ENCODE results near the gene ICA1. TPM values are rescaled to one million over a fixed set of nuclear protein-coding genes. Genes with fewer than 3 reads are reported as not detected.
"Not testable (repeated sequence)": the region's sequence is repeated elsewhere in the genome, so short reads cannot be mapped to it uniquely, and the experiment has no call there.

ICA1 gene
- total RNA-seq, 1 donor from 2014 or later, result 9.4 TPM

DNA sequence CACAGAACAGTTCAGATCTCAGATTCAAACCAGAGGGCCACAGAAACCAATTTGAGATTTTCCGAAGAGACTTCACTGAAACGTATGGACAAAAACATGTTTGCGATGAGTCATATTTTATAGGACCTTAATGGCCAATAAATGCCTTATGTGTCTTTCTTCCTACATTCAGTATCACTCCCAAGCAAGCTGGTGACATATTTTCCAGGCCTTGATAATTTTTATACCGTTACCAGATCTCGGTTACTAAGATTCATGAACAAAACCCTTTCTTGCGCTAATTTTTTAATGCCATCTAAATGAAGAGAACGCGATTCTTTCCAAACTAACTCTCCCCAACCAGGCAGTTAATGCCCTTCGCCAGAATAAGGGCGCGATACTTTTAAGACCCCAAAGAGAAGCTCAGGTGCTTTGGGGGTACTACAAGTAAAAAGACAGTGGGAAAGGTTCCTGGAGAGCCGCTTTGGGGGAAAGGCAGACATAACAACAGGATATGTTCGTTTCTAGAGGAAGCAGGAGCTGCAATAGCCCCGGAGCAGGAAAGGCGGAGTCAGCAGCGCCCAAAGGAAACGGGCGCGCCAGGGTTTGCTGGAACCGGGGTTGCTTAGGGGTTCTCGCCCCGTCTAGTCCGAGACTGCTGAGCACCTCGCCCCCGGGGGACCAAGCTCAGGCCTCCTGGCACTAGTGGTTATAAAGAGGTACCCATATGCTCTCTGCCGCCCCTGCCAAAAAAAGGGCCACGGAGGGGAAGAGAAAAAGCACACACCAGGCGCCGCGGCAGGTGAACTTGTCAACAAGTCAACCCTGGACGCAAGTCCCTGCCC is 884 bp downstream of the ICA1 start:
- peak; percentile 52 for ATAC-seq

DNA sequence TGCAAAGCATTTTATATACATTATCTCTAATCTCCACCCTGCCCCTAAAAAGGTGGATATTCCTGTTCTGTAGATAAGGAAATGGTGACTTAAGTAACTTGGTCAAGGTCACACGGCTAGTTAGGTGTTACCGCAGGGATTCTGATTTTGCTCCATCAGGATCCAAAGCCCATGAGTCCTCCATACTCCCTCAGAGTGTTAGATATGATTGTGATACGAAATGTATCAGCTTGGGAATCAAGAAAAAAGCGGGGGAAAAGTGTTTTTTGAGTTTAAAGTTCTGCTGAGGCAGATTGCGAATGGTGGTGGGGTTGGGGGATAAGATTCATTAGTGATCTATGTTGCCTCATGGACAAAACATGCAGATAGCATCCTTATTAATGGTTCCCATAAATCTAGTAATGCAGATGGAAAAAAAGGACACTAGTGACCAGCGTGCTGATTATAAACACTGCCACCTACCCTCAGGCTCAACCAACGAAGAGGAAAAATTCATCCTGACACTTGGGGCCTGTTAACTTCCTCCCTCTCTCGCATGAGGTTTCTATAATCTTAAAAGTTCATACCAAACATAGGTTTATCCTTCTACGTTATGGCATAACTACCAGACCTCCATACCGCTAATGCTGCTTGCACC is 2.3 kb downstream of the ICA1 start:
- no peak for ATAC-seq

DNA sequence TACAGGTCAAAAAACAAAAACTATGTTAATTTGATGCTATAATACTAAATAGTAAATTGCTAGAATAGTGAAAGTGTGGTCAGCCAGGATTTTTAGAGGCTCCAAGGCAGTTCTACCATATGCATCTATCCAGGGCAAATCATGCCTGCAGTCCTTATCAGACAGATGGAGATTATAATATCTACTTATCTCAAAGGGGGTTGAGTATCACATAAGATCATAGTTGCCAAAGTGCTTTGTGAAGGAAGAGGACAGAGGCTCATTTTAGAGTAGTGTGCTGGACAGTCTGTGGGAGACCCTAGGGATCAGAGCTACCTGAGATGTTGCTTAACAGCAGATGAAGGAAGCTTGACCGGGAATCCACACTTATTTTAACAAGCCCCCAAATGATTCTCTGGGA is 3.2 kb downstream of the ICA1 start:
- no peak for ATAC-seq

DNA sequence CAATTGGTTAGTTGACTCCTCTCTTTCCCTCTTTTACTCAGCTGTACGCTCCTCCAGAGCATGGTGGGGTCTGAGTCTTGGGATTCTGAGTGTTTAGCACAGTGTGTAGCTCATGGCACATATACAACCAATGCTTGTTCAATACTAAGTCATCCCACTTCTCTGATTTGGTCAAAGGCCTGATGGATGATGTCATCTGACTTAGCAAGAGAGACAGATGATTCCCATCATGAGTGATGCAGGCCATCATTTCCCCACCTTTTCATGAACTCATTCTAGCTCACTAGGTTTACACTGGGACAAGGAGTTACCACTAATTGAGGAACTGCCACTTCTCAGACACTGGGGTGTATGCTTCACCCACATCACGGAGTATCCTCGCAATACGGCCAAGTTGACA is 3.8 kb downstream of the ICA1 start:
- no peak for ATAC-seq

DNA sequence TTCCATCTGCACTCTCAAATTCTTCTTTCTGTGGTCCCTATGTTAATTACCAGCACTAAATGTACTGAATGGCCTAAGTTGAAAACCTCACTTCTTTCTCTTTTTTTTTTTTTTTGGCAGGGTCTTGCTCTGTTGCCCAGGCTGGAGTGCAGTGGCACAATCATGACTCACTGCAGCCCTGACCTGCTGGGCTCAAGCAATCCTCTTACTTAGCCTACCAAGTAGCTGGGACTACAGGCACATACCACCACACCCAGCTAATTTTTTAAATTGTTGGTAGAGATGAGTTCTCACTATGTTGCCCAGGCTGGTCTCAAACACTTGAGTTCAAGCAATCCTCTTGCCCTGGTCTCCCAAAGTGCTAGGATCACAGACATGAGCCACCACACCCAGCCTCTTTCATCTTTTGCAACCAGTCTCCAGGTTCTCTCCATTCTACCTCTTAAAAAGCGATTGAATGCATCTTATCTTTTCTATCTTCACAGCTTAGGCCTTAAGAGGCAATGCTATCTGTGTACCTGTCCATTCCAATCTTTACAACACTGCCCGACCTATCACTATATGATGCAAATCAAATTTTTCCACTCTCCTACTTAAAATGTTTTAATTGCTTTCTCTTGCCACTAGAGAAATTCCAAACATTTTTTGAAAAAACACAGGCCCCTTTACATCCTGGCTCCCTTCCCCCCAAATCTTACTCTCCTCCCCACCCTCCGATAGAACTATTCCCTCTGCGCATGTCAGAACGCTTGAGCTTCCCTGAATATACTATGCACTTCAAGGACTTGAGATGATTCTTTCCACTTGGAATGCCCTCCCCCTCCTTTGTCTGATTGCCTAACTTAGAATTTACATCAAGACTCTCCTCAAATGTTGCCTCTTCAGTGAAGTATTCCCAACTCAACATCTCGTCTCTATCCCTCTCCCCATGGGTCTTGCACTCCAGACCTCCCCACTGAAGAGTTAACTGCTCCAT is 6.0 kb downstream of the ICA1 start:
- ATAC-seq, result no peak

DNA sequence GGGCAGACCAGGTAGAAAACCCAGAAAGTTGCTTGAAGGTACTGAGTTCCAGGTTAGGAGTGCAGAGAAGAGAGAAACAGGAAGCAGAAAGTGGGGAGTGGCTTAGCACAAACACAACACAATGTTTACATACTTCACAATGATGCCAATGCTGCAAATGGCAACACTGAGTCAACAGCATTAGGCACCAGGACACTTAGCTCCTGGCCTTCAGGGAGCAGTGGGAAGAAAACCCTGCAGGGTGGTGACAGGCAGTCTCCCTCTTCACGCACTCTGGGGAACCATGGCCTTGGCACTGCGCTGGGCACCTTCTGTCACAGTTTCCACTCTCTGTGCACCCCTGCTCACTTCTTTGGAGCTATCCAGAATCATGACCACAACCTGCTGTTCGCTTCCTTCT is 7.3 kb downstream of the ICA1 start:
- ATAC-seq, result peak; percentile 52

DNA sequence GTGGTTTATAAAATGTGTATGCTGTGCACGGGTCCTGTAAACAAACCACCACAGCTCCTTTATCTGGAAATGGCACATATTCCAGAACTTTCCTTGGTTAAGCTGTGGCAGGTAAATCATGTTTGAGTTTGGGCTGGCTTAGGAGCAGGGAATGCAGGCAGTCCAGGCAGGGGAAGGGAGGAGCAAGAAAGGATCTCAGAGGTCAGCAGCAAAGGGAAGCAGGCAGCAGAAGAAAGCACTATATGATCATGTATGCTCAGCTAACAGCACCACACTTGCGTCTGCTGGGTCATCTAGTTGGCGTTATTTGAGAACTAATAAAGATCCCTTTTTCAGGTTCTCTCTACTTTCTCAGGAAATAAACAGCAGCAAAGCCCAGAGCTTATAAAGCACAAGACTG is 7.8 kb downstream of the ICA1 start:
- ATAC-seq, result no peak

DNA sequence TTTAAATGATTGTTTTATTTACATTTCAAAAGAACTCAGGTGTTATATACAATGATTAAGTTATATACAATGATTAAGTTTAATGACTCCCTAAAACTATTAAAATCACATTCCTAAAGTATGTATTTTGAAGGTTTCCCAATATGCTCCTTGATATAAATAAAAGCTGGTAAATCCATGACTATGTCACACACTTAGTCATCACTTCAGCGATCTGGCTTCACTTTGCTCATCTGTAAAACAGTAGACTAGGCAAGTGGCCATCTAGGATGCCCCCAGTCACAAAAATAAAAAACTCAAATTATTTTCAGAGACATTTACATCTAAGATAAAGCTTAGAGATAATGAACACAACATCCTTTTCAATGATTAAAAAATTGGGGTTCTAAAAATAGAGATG is 10.8 kb downstream of the ICA1 start:
- no peak for ATAC-seq

DNA sequence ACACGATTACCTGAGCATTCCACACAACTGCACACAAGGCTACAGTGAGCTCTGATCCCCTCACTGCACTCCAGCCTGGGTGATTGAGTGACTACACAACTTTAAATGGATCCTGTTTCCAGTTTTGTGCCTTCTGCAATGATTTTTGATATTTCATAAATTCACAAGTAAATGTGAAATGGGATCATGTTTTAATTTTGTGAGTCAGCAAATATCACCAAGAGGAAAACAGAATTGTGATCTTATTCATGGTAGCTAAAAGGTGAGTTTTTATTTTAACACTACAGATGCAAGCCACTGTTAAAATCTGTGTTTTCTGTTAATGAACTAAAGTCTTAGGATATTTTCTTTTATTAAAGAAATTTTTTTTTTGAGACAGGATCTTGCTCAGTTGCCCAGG is 11.4 kb downstream of the ICA1 start:
- no peak for ATAC-seq

DNA sequence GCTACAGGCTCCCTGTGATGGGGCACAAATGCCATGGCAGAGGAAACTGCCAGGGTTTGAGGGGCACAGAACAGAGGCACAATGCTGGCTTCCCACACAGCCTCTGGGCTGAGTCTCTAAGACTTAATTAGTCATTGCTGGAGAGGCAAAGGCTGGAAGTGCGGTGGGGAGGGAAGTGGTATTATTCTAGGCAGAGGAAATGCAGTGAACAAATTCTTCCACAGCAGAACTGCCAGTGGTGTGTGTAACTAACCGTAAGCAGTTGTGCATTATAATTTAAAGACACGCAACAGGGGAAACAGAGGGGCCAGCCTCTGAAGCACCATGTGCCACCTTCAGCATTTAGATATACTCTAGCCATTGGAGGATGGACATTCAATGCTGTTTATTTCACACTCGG is 12.8 kb downstream of the ICA1 start:
- ATAC-seq, result no peak

DNA sequence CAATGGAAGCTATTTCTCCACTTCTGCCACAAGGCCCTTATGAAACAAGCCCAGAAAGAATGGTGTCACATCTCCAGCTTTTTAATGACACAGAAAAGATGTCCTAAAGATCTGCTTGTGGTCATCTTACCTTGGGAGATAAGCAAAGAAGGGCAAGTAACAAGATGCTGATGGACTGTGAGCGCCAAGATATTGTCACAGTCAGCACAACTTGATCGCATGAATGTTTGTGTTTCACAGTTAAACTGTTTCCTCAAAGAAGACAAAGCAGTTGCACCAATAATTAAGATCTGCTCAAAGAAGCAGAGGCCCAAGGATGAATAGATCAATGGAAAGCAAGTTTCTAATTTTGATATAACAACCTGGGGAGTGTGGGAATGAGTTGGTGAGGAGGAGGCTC is 15.9 kb downstream of the ICA1 start:
- ATAC-seq, result no peak

DNA sequence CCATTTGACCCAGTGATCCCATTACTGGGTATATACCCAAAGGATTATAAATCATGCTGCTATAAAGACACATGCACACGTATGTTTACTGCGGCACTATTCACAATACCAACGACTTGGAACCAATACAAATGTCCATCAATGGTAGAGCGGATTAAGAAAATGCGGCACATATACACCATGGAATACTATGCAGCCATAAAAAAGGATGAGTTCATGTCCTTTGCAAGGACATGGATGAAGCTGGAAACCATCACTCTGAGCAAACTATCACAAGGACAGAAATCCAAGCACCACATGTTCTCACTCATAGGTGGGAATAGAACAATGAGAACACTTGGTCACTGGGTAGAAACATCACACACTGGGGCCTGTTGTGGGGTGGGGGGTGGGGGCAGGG is 16.9 kb downstream of the ICA1 start:
- not testable (repeated sequence) for ATAC-seq

DNA sequence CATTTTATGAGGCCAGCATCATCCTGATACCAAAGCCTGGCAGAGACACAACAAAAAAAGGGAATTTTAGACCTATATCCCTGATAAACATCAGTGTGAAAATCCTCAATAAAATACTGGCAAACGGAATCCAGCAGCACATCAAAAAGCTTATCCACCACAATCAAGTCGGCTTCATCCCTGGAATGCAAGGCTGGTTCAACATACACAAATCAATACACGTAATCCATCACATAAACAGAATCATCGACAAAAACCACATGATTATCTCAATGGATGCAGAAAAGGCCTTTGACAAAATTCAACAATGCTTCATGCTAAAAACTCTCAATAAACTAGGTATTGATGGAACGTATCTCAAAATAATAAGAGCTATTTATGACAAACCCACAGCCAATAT is 18.9 kb downstream of the ICA1 start:
- not testable (repeated sequence) for ATAC-seq

DNA sequence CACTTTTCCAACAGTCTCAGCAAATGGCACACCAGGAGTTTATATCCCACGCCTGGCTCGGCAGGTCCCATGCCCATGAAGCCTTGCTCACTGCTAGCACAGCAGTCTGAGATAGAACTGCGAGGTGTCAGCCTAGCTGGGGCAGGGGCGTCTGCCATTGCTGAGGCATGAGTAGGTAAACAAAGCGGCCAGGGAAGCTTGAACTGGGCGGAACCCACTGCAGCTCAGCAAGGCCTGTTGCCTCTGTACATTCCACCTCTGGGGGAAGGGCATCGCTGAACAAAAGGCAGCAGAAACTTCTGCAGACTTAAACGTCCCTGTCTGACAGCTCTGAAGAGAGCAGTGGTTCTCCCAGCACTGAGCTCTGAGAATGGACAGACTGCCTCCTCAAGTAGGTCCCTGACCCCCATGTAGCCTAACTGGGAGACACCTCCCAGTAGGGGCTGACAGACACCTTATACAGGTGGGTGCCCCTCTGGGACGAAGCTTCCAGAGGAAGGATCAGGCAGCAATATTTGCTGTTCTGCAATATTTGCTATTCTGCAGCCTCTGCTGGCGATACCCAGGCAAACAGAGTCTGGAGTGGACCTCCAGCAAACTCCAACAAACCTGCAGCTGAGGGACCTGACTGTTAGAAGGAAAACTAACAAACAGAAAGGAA is 22.1 kb downstream of the ICA1 start:
- ATAC-seq, result not testable (repeated sequence)

DNA sequence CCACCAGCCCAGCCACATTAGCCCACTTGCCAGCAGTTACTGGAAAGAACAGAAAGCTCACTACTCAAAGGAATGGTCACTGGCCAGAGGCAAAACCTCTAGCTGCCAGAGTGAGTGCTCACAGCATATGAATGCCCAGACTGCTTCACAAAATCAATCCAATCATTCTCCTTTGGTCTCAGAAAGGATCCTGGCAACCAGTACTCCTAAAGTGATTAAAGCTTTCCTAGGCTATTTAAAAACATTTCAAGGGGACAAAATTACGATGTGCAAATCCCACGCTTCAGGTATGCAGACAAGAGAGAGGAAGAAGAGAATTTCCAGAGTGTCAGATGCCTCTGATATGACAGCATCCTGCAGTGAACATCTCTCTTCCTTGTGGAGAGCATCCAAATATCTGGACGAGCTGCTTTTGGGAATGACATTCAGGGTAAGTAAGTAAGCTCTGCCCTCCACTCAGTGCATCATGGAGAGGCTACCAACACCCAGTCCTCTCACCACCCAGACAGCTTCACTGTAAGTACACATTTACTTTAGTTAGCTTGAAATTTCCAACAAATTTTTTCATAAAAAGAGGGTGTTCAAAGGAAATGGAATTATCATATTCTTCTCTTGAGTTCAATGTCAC is 25.1 kb downstream of the ICA1 start:
- no peak for ATAC-seq

DNA sequence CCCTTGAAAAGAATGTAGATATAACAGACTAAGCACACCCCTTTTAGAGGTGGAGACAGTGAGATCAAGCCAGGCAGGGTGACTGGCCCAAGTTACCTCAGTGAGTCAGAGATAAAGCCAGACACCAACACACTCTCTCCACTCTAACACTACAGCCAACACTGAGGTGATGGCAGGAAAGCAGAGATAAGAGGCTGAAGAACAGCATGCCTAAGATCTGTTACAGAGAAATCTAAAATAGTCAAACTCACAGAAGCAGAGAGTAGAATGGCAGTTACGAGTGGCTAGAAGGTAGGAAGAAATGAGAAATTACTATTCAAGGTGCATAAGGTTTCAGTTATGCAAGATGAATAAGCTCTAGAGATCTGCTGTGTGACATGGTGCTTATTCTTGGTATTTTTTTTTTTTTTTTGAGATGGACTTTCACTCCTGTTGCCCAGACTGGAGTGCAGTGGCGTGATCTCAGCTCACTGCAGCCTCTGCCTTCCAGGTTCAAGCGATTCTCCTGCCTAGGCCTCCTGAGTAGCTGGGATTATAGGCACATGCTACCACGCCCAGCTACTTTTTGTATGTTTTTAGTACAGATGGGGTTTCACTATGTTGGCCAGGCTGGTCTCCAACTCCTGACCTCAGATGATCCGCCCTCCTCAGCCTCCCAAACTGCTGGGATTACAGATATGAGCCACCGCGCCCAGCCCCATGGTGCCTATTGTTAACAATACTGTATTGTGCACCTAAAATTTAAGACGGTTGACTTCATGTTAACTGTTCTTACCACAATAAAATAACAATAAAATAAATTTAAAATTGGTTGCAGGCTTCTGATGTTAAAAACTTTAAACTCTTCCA is 28.7 kb downstream of the ICA1 start:
- no peak for ATAC-seq

DNA sequence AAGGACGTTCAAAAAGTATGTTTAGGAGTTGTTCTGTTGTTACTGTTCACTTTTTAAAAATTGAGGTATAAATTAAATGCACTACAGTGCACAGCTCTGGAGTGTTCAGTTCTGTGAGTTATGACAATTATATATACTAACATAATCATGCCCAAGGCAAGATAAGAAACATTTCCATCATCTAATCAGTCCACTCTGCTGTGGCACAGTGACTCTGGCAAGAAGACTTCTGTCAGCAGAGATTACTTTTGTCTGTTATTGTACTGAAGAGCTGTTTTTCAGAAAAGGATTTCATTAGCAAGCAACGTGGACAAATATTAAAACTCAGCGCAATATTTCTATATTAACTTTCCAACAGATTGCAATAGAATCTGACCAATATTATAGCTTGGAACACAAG is 32.0 kb downstream of the ICA1 start:
- ATAC-seq, result no peak

DNA sequence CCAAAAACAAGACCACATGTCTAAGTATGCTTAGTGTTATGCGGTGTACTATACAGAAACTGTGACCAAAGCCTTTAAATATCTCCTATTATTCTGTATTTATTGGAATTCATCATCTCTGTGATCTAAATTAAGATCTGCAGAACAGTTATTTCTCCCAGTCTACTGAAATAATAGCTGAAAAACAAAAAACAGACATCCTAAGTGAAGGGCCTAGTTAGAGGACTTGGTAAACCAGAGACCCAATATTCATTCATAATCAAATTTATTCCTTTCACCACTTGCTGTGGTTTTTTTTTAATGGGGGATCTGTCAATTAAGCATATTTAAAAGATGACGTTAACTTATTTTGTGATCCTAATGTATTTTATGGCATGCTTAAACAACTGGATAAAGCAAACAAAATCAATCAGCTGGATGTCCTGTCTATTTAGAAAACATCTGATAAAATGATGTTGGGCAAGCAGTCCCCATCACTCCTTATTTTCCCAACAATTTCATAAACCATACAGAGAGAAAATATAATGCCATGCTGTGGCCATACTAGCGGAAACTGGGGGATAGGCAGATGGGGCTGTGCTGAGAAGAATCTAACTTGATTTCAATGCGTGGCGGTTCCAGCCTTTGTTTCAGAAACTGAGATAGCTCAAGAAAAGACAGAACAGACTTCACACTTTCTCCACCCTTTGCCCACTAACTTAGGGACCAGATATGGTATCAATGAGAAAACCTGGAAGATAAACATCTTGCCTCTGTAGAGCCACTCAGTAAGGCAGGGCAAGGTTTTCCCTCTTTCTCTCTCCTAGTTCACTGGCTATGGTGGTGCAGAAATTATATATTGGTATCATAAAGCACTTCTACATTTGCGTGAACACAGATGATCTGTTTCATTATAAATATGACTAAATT is 32.9 kb downstream of the ICA1 start:
- no peak for ATAC-seq

DNA sequence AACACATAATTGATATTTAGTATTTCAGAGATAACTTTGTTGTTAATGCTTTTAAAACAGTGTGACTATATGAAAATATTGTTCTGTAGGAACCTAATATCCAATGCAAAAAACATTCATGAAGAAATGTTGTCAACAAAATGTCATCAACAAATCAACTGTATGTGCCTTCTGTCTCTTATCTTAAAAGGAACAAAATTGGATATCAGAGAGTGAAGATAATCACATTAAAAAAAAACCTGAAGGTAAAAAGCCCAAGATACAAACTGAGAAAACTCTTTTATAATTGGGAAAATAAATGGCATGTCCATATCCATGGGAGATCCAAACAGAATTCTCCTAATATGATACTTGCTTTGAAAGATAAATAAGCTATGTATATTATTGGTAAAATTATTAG is 33.9 kb downstream of the ICA1 start:
- ATAC-seq, result no peak

DNA sequence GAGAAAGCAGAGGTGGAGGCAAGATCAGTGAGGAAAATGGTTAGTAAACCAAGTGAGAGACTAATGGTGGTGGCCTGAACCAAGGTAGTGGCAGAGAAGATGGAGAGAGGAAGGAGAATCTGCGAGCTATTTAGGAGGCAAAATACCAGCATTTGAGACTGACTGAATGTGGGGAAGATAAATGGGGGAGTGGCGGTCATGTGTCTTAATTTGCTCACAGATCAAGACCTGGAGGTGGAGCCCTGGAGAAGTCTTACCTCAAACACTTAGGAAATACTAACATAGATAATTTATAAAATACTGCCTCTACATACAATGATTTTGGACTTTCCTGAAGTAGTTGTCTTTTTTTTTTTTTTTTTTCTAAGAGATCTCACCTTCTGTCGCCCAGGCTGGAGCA is 34.7 kb downstream of the ICA1 start:
- ATAC-seq, result no peak

All from esophagus mucosa (tissue), 1 donor.